Measurements from ENCODE around the gene PHF21B.

PHF21B gene

GRCh38 chr22:44970291-44970690 lies 39.5 kb downstream of the PHF21B start:
- no peak for DNase-seq (ENCODE audit: low read depth, low spot score)
- no peak for TF ChIP-seq CTCF (IDR thresholded peaks at IDR 0.05; ENCODE audit: low read depth, low read length)
- no peak overlapping the region for H3K4me3 ChIP-seq (ENCODE audit: low read depth, low read length)
- in situ Hi-C loops (cut with HindIII; ENCODE audit: low sequenced_read_pairs): no loop called here

- TF ChIP-seq CTCF (IDR thresholded peaks at IDR 0.05; ENCODE audit: low read depth, low read length): no peak
- DNase-seq (ENCODE audit: low read depth, low spot score): no peak
- H3K4me3 ChIP-seq (ENCODE audit: low read depth, low read length): no peak overlapping the region
- in situ Hi-C loops (cut with HindIII; ENCODE audit: low sequenced_read_pairs): no loop called here
Measured at GRCh38 chr22:44969817-44970216, 40.0 kb downstream of the PHF21B start.

- no peak overlapping the region for H3K4me3 ChIP-seq (ENCODE audit: low read depth, low read length)
- in situ Hi-C loops (cut with HindIII; ENCODE audit: low sequenced_read_pairs): no loop called here
- TF ChIP-seq CTCF (IDR thresholded peaks at IDR 0.05; ENCODE audit: low read depth, low read length): peak; percentile 11
Measured at GRCh38 chr22:44968736-44969135, 41.1 kb downstream of the PHF21B start.

GRCh38 chr22:44965171-44965570 lies 44.6 kb downstream of the PHF21B start:
- H3K4me3 ChIP-seq (ENCODE audit: low read depth, low read length): no peak overlapping the region
- in situ Hi-C loops (cut with HindIII; ENCODE audit: low sequenced_read_pairs): no loop called here
- DNase-seq (ENCODE audit: low read depth, low spot score): no peak
- no peak for TF ChIP-seq CTCF (IDR thresholded peaks at IDR 0.05; ENCODE audit: low read depth, low read length)

More at GRCh38 chr22:44968736-44969135, 41.1 kb downstream of the PHF21B start:
- no peak for DNase-seq (ENCODE audit: low read depth, low spot score)

GRCh38 chr22:44964722-44965078 lies 45.1 kb downstream of the PHF21B start:
- DNase-seq (ENCODE audit: low read depth, low spot score): no peak
- no peak overlapping the region for H3K4me3 ChIP-seq (ENCODE audit: low read depth, low read length)
- in situ Hi-C loops (cut with HindIII; ENCODE audit: low sequenced_read_pairs): no loop called here
- TF ChIP-seq CTCF (IDR thresholded peaks at IDR 0.05; ENCODE audit: low read depth, low read length): no peak

- no peak for DNase-seq (ENCODE audit: low read depth, low spot score)
- no peak for TF ChIP-seq CTCF (IDR thresholded peaks at IDR 0.05; ENCODE audit: low read depth, low read length)
- no peak overlapping the region for H3K4me3 ChIP-seq (ENCODE audit: low read depth, low read length)
- in situ Hi-C loops (cut with HindIII; ENCODE audit: low sequenced_read_pairs): no loop called here
Measured at GRCh38 chr22:44963832-44964721, 45.7 kb downstream of the PHF21B start.

Data from astrocyte of the spinal cord (primary cell).